Heart right ventricle (tissue), 16 donors: ENCODE results near the gene ABI3. TPM values are rescaled to one million over a fixed set of nuclear protein-coding genes. Genes with fewer than 3 reads are reported as not detected.

ENCODE experiments used
- ATAC-seq, 8 donors: fragments of 200-7000 bp; cut with Tn5 transposase; one replicate each; pipeline ENCODE4 v1.9.1; 2020; ENCODE audit warnings: mild to moderate bottlenecking in 8 of 8, moderate library complexity in 8 of 8, moderate number of reproducible peaks in 1 of 8
- DNase-seq, 2 donors: peaks; one replicate each; pipeline ENCODE4 v3.0.0-alpha.2; 2020
- H3K27ac ChIP-seq, 10 donors: fragments of 200-600 bp; sonication (generic) in 2 of 10; one replicate each; pipeline versions ENCODE4 v1.5.0 to v1.8.0; 2020 to 2022; ENCODE audit warnings: mild to moderate bottlenecking in 3 of 10
- H3K27me3 ChIP-seq, 7 donors: fragments of 200-600 bp; one replicate each; pipeline ENCODE4 v1.8.0; 2021 to 2022; ENCODE audit warnings: mild to moderate bottlenecking in 2 of 7
- H3K36me3 ChIP-seq, 9 donors: fragments of 200-600 bp; sonication (generic) in 1 of 9; one replicate each; pipeline versions ENCODE4 v1.5.0 to v1.8.0; 2020 to 2022; ENCODE audit warnings: mild to moderate bottlenecking in 2 of 9
- H3K4me1 ChIP-seq, 9 donors: fragments of 200-600 bp; sonication (generic) in 1 of 9; one replicate each; pipeline versions ENCODE4 v1.5.0 to v1.8.0; 2020 to 2022; ENCODE audit warnings: mild to moderate bottlenecking in 4 of 9
- H3K4me3 ChIP-seq, 10 donors: fragments of 200-600 bp; sonication (generic) in 2 of 10; one replicate each; pipeline versions ENCODE4 v1.5.0 to v1.8.0; 2020 to 2022; ENCODE audit warnings: mild to moderate bottlenecking in 7 of 10, moderate library complexity in 2 of 10
- H3K9me3 ChIP-seq, 11 donors: fragments of 200-600 bp in 10 of 11; sonication (generic) in 2 of 11; one replicate each; pipeline versions ENCODE4 v1.5.0 to v1.8.0; 2013 to 2022; ENCODE audit warnings: mild to moderate bottlenecking in 2 of 11, control low read depth in 1 of 11, moderate library complexity in 1 of 11
- WGBS, 2 donors: extraction: QIAGEN DNeasy Blood & Tissue Kit; methylation state at CpG; one replicate each; pipeline ENCODE4 v1.1.7; 2013; ENCODE audit warnings: inconsistent platforms in 1 of 2; 5-methylcytosine and 5-hydroxymethylcytosine counted together
- intact Hi-C, 10 donors: fragments of 100-400 bp; cut with DNase I; formaldehyde crosslinking; loops; one replicate each; pipeline versions ENCODE4 v1.11.1 to v1.14.2; 2022
- polyA plus RNA-seq, 2 donors: library from polyadenylated mRNA; stranded (reverse); fragments of 200-250 nt; gene quantifications; one replicate each; pipeline ENCODE4 v1.2.3, GENCODE V29; 2013
- total RNA-seq, 10 donors: library from RNA; stranded (reverse); fragmentation: NEBNext Ultra II Directional in 3 of 10; extraction: Animal tissue kit (Norgen Biotek cat#: 25700) in 3 of 10; gene quantifications; one replicate each; pipeline versions ENCODE4 v1.2.1 to v1.2.4, GENCODE V29; 2021 to 2023
- TF ChIP-seq, protein P1 (sequence below), 9 donors: fragments of 200-600 bp; sonication (generic) in 2 of 9; IDR thresholded peaks; one replicate each; pipeline versions ENCODE4 v1.5.0 to v1.8.0; 2021 to 2022; ENCODE audit warnings: antibody characterized with exemption in 9 of 9, mild to moderate bottlenecking in 5 of 9, moderate library complexity in 1 of 9
- donor health status: Arrhythmogenic right ventricular cardiomyopathy.
- donor health status: ischemic (EF 13 %, LVEDD 7.1; RV severe dilation, severe dysfunction).
- donor health status: healthy with polysubstance abuse.
- donor health status: DM: no; HTN: yes; CAD: no.
- donor health status: DM: no; HTN: no; CAD: no.
- donor health status: ischemic (EF 25% LVEDD 6.9; RV normal size, moderate dysfunction).
- donor health status: ischemic (EF 25% LVEDD 5.7; RV mildly dilated, moderate dysfunction).
- donor health status: healthy.
- donor health status: DM: yes; HTN: yes; CAD: no.
- donor health status: Ischemic cardiomyopathy.
- donor health status: ischemic (EF 35%, LVEDD 5.7; RV mildly dilated, moderate dysfunction).
- donor health status: nonischemic (EF 11% LVEDD 7.7; RV severe dilation, severe dysfunction).
- donor health status: DM: yes; HTN: yes; CAD: no.
- donor health status: PGD.
- donor health status: ischemic (EF 29% LVEDD 5.4; RV normal size, mild dysfunction).
- donor health status: nonischemic (EF 23%, LVEDD 6.1; RV moderate dilation, normal function).

Gene ABI3
- total and polyA plus RNA-seq, 12 donors = 2.3 to 10.8 (median 5.1) TPM

DNA sequence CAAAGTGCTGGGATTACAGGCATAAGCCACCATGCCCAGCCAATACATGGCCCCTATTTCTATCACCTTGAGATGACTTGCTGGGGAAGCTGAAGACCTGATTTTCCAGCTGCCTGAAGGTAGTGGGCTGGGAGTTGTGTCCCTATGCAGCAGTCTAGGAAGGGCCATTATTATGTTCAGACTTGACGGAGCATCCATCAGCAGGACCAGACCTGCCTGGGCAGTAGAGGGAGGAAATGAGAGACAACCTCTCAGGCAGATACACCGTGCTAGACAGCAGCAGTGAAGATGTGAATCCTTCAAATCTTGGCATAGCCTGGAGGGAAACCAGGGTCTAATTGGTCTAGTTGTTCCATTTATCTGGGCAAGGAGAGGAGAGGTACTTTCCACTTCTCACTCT, 55.7 kb downstream of the ABI3 start:
- H3K9me3 ChIP-seq = no peaks in the 10 kb centered on the region
- no peak overlapping the region for H3K27ac ChIP-seq
- H3K27me3 ChIP-seq = no peaks in the 10 kb centered on the region
- 80 to 92% methylated on average over 2 of the region's 2 CpGs for WGBS, 2 donors
- intact Hi-C loops = no loop called here
- no peak for ATAC-seq
- no peaks in the 10 kb centered on the region for H3K36me3 ChIP-seq
- no peak for DNase-seq
- no peak overlapping the region for H3K4me3 ChIP-seq
- H3K4me1 ChIP-seq = peaks cover 0 to 3% (median 0%) of the 10 kb centered on the region in 9 donors
- TF ChIP-seq, protein P1, sequence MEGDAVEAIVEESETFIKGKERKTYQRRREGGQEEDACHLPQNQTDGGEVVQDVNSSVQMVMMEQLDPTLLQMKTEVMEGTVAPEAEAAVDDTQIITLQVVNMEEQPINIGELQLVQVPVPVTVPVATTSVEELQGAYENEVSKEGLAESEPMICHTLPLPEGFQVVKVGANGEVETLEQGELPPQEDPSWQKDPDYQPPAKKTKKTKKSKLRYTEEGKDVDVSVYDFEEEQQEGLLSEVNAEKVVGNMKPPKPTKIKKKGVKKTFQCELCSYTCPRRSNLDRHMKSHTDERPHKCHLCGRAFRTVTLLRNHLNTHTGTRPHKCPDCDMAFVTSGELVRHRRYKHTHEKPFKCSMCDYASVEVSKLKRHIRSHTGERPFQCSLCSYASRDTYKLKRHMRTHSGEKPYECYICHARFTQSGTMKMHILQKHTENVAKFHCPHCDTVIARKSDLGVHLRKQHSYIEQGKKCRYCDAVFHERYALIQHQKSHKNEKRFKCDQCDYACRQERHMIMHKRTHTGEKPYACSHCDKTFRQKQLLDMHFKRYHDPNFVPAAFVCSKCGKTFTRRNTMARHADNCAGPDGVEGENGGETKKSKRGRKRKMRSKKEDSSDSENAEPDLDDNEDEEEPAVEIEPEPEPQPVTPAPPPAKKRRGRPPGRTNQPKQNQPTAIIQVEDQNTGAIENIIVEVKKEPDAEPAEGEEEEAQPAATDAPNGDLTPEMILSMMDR (IDR thresholded peaks at IDR 0.05) = no peak

DNA sequence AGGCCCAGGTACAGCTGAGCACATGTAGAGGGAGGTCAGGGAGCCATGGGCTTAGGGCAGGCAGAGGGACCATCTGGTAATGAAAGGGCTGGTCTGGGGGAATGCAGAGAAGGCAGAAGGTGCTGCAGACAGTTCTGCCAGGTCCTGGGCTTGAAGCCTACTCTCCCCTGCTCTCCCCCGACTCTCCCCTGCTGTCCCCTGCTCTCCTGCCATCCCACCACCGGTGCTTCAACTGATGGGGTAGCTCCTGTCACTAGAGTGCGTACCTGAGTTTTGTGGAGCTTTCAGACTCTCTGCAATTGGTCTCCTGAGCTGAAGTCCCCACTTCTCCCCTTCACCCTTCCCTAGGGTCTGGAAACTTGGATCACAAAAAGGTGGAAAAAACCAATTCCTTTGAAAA, 57.4 kb downstream of the ABI3 start:
- no peak overlapping the region for H3K27ac ChIP-seq
- no peaks in the 10 kb centered on the region for H3K9me3 ChIP-seq
- no peaks in the 10 kb centered on the region for H3K36me3 ChIP-seq
- H3K27me3 ChIP-seq = no peaks in the 10 kb centered on the region
- ATAC-seq (no peak), DNase-seq (no peak)
- H3K4me3 ChIP-seq = no peak overlapping the region
- TF ChIP-seq, protein P1 (IDR thresholded peaks at IDR 0.05) = no peak
- H3K4me1 ChIP-seq = no peaks in the 10 kb centered on the region
- intact Hi-C loops = loop anchor here in 1 of 10 donors (1.0 kb wide), 1 partner anchor 49 kb away; no protein-coding TSS in a partner anchor
- 77 to 79% methylated on average over 3 of the region's 3 CpGs for WGBS, 2 donors

DNA sequence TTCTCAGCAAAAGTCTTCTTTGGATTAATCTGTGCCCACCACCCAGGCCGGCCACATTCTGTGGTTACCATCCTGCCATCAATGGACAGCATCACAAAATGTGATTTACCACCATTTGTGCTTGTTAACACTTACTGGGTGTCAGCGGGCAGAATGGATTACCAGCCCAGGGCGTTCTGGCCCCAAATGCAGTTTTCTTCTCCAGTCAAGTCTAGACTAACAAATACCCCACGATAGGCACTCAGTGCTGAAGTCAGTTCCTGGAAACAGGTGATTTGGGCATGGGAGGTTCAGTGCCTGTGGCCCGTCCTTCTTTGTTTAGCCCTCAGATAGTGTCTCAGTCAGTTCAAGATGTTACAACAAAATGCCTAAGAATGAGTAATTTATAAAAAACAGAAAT, 58.8 kb downstream of the ABI3 start:
- TF ChIP-seq, protein P1 (IDR thresholded peaks at IDR 0.05) = no peak
- H3K4me3 ChIP-seq = no peak overlapping the region
- H3K4me1 ChIP-seq = no peaks in the 10 kb centered on the region
- no peak for DNase-seq
- no peaks in the 10 kb centered on the region for H3K9me3 ChIP-seq
- H3K36me3 ChIP-seq = no peaks in the 10 kb centered on the region
- no peak overlapping the region for H3K27ac ChIP-seq
- intact Hi-C loops = no loop called here
- H3K27me3 ChIP-seq = no peaks in the 10 kb centered on the region
- no peak for ATAC-seq
- WGBS, 2 donors = 84 to 89% methylated on average over 5 of the region's 5 CpGs

Other genes starting within 250 kb of the ABI3 start
- gene GIP, start 242.1 kb upstream of the ABI3 start, total RNA-seq = not detected
- not detected for gene GIP, start 242.1 kb upstream of the ABI3 start, polyA plus RNA-seq
- gene IGF2BP1, start 213.3 kb upstream of the ABI3 start, total RNA-seq = not detected
- under 1 TPM in 1 of 2 donors, not detected in 1; 0.01 TPM for gene IGF2BP1, start 213.3 kb upstream of the ABI3 start, polyA plus RNA-seq
- under 1 TPM in 2 of 10 donors, not detected in 8; 0.02 TPM for gene B4GALNT2, start 77.9 kb upstream of the ABI3 start, total RNA-seq
- not detected for gene B4GALNT2, start 77.9 kb upstream of the ABI3 start, polyA plus RNA-seq
- gene GNGT2, start 133 bp upstream of the ABI3 start, total RNA-seq = 1 to 10 TPM in 5 of 10 donors, under 1 TPM in 4, not detected in 1; 0.32 to 2.6 (median 1.3) TPM
- 1 to 10 TPM; 2.7 to 4.6 TPM for gene GNGT2, start 133 bp upstream of the ABI3 start, polyA plus RNA-seq
- gene PHOSPHO1, start 20.1 kb downstream of the ABI3 start, total RNA-seq = 1 to 10 TPM in 4 of 10 donors, under 1 TPM in 6; 0.14 to 1.9 (median 0.49) TPM
- 1 to 10 TPM in 1 of 2 donors, under 1 TPM in 1; 0.52 to 1.1 TPM for gene PHOSPHO1, start 20.1 kb downstream of the ABI3 start, polyA plus RNA-seq
- gene ZNF652, start 151.5 kb downstream of the ABI3 start, total RNA-seq = 10 to 100 TPM; 16.0 to 23.8 (median 19.6) TPM
- 10 to 100 TPM in 1 of 2 donors, 1 to 10 TPM in 1; 5.2 to 35.6 TPM for gene ZNF652, start 151.5 kb downstream of the ABI3 start, polyA plus RNA-seq
- gene PHB1, start 204.2 kb downstream of the ABI3 start, total RNA-seq = 100 to 1,000 TPM; 187 to 249 (median 215) TPM
- 100 to 1,000 TPM; 107 to 317 TPM for gene PHB1, start 204.2 kb downstream of the ABI3 start, polyA plus RNA-seq